Ascending aorta (tissue), 2 donors: ENCODE data around the gene RASA4. TPM values are rescaled to one million over a fixed set of nuclear protein-coding genes. Genes with fewer than 3 reads are reported as not detected.
"Not testable (repeated sequence)": the region's sequence is repeated elsewhere in the genome, so short reads cannot be mapped to it uniquely, and the experiment has no call there.

Experiments used
- DNase-seq, 2 donors: peaks; one replicate each; pipeline ENCODE4 v3.0.0-alpha.2; 2019; ENCODE audit warnings: low spot score in 2 of 2
- H3K27ac ChIP-seq, 2 donors: fragments of 200-600 bp; sonication (generic); one replicate each; pipeline ENCODE4 v1.5.1; 2016 to 2017; ENCODE audit warnings: mild to moderate bottlenecking in 1 of 2
- H3K27me3 ChIP-seq: fragments of 200-600 bp; sonication (generic); one replicate; pipeline ENCODE4 v1.5.1; 2017
- H3K36me3 ChIP-seq, 2 donors: fragments of 200-600 bp; sonication (generic); one replicate each; pipeline ENCODE4 v1.5.1; 2016
- H3K4me1 ChIP-seq, 2 donors: fragments of 200-600 bp; sonication (generic); one replicate each; pipeline ENCODE4 v1.5.1; 2016 to 2017; ENCODE audit warnings: mild to moderate bottlenecking in 1 of 2
- H3K4me3 ChIP-seq, 2 donors: fragments of 200-600 bp; sonication (generic); one replicate each; pipeline ENCODE4 v1.5.1; 2016 to 2017; ENCODE audit warnings: mild to moderate bottlenecking in 1 of 2
- H3K9me3 ChIP-seq, 2 donors: fragments of 200-600 bp; sonication (generic); one replicate each; pipeline ENCODE4 v1.5.1; 2016
- intact Hi-C: fragments of 100-400 bp; cut with DNase I; formaldehyde crosslinking; loops from one replicate; pipeline ENCODE4 v1.15.1; 2023
- total RNA-seq: library from RNA; depleted of rRNA; stranded (reverse); fragments of >200 nt; gene quantifications from one replicate; pipeline ENCODE4 v1.1.0, GENCODE V29; 2016

The RASA4 gene
- total RNA-seq, 1 donor from 2014 or later, result 815 TPM

DNA sequence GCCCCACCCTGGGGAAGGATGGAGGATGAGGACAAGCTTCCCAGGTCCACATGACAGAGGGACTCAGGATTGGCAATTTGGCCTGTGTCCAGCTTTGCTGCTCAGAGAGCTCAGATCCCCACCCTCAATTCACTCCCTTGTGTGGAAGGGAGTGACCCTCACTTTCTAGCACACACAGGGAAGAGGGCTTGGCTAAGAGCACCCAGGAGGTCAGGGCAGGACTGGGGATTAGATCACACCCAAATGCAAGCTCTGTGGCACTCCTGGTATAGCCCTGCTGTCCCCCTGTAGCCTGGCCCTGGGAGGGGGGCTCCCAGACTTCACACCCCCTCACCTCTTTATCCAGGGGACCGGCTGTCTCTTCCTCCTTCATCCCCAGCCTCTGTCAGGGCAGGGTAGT lies 72.2 kb downstream of the RASA4 start:
- H3K9me3 ChIP-seq, H3K4me3 ChIP-seq, H3K36me3 ChIP-seq, H3K4me1 ChIP-seq, intact Hi-C loops, H3K27me3 ChIP-seq, DNase-seq, H3K27ac ChIP-seq: not testable (repeated sequence)

DNA sequence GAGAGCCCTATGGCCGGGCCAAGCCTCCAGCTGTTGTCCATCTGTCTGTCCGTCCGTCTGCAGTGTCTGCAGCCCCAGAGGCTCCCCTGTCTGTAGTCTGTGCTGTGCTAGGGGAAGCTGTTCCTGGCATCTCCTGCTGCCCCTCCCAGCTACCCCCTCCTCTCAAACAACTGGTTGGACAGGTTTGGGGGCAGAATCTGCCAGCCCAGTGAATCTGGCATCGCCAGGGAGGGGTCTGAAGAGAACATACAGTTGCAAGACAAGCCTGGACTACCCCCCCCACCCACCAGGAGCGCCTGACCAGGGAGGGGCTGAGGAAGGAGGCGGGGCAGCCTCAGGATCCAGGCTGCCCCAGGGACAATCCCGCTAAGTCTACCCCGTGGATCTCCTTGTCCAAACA lies 73.0 kb downstream of the RASA4 start, which contains the start of gene UPK3BL2:
Gene UPK3BL2 (minus strand): TSS at position 101 of the 400 bp plus-strand sequence. CDS start 60 bp downstream, at position 41.
- DNase-seq, H3K27me3 ChIP-seq, H3K4me3 ChIP-seq, H3K36me3 ChIP-seq, H3K9me3 ChIP-seq, H3K4me1 ChIP-seq, intact Hi-C loops, H3K27ac ChIP-seq: not testable (repeated sequence)

DNA sequence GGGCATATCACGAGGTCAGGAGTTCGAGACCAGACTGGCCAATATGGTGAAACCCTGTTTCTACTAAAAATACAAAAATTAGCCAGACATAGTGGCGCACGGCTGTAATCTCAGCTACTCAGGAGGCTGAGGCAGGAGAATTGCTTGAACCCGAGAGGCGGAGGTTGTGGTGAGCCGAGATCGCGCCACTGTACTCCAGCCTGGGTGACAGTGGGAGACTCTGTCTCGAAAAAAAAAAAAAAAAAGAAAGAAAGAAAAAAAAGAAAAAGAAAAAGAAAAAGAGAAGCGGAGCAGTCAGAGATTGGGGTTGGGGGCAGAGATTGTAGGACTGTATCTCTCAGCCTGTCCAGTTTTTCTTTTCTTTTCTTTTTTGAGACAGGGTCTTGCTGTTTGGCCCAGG lies 73.8 kb downstream of the RASA4 start:
- H3K9me3 ChIP-seq, DNase-seq, intact Hi-C loops, H3K27ac ChIP-seq, H3K4me3 ChIP-seq, H3K36me3 ChIP-seq, H3K4me1 ChIP-seq, H3K27me3 ChIP-seq: not testable (repeated sequence)

DNA sequence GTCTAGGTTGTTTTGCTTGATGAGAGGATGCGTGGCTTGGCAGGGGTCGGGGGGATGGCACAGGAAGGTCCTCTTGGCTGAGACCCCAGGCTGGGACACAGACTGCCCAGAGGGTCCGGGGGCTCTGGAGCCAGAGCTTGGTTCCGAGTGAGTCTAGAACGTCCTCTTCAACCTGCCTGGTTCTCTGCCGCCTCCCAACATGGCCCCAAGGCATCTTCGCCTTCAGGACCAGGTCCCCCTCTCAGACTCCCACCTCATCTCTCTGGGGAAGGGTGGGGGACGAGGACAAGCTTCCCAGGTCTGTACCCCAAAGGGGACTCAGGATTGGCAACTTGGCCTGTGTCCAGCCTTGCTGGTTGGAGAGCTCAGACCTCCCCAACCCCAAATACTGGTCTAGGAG lies 74.5 kb downstream of the RASA4 start:
- H3K27ac ChIP-seq, H3K36me3 ChIP-seq, DNase-seq, intact Hi-C loops, H3K4me3 ChIP-seq, H3K27me3 ChIP-seq, H3K4me1 ChIP-seq, H3K9me3 ChIP-seq: not testable (repeated sequence)

DNA sequence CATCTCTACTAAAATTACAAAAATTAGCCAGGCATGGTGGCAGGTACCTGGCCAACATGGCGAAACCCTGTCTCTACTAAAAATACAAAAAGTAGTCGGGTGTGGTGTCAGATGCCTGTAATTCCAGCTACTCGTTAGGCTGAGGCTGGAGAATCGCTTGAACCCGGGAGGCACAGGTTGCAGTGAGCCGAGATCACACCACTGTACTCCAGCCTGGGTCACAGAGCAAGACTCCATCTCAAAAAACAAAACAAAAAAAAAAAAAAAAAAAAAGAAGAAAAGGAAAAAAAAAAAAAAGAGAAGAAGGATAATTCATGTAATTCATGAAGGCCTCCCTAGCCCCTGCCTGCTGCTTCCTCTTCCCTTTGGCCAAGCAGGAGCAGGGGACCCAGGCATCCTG lies 76.0 kb downstream of the RASA4 start:
- intact Hi-C loops, DNase-seq, H3K9me3 ChIP-seq, H3K4me3 ChIP-seq, H3K4me1 ChIP-seq, H3K27ac ChIP-seq, H3K27me3 ChIP-seq, H3K36me3 ChIP-seq: not testable (repeated sequence)

DNA sequence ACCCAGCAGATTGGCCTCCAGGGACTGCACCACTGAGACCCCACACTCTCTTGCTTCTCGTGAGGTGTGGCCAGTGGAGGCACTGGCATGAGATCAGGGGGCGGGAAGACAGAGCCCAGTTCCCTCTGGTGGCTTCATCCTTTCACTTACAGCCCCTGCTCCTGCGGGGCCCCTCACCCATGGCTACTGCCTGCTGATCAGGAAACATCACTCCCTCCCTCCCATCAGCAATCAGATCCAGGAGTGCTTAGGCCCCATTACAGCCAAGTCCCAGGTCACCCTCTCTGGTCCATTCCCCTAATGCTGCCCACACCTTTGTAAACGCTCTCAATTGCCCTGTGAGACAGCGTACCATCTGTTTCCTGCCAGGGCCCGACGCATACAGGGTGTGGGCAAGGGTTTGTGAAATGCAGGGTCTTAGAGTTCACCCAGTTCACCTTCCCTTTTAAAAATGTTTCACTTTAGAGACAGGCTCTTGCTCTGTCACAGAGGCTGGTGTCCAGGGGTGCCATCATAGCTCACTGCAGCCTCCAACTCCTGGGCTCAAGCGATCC lies 81.4 kb downstream of the RASA4 start:
- DNase-seq, intact Hi-C loops: not testable (repeated sequence)

DNA sequence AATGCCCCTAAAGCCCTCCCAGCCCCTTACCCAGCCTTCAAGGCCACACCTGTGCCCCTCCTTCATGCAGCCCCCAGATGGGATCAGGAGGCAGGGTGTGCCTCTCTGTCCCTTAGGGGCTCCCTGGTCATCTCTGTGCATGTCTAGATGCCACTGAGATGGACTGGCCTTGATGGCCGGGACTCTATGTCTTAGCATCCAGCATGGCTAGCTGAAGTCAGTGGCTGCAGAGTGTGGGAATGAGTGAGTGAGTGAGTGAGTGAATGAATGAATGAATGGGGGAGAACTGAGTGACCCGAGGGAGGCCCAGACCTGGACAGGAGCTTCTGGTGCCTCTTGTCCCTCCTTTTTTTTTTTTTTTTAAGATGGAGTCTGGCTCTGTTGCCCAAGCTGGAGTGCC lies 84.4 kb downstream of the RASA4 start:
- H3K27ac ChIP-seq, H3K4me1 ChIP-seq, H3K4me3 ChIP-seq, DNase-seq, H3K9me3 ChIP-seq, H3K36me3 ChIP-seq, H3K27me3 ChIP-seq, intact Hi-C loops: not testable (repeated sequence)

More for the DNA sequence above, 81.4 kb downstream of the RASA4 start:
- not testable (repeated sequence) for H3K4me1 ChIP-seq, H3K27me3 ChIP-seq, H3K27ac ChIP-seq, H3K4me3 ChIP-seq, H3K36me3 ChIP-seq, H3K9me3 ChIP-seq

DNA sequence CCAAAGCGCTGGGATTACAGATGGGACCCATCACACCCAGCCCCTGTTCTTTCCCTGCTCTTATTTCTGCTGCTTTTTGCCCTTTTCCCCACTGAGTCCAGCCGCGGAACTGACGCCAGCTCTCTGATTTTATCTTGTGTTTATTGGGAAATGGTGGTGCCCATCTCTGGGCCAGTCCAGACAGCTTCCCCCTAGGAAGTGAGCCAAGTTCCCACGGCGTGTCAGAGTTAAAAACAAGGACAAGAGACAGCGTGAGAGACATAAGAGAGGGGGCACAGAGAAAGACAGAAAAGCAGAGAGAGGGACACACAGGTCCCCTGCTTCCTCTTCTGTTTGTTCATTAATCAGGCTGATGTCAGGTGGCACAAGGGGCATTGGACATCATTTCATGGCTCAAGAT lies 85.0 kb downstream of the RASA4 start:
- H3K36me3 ChIP-seq, H3K27ac ChIP-seq, H3K27me3 ChIP-seq, H3K4me1 ChIP-seq, intact Hi-C loops, DNase-seq, H3K9me3 ChIP-seq, H3K4me3 ChIP-seq: not testable (repeated sequence)

DNA sequence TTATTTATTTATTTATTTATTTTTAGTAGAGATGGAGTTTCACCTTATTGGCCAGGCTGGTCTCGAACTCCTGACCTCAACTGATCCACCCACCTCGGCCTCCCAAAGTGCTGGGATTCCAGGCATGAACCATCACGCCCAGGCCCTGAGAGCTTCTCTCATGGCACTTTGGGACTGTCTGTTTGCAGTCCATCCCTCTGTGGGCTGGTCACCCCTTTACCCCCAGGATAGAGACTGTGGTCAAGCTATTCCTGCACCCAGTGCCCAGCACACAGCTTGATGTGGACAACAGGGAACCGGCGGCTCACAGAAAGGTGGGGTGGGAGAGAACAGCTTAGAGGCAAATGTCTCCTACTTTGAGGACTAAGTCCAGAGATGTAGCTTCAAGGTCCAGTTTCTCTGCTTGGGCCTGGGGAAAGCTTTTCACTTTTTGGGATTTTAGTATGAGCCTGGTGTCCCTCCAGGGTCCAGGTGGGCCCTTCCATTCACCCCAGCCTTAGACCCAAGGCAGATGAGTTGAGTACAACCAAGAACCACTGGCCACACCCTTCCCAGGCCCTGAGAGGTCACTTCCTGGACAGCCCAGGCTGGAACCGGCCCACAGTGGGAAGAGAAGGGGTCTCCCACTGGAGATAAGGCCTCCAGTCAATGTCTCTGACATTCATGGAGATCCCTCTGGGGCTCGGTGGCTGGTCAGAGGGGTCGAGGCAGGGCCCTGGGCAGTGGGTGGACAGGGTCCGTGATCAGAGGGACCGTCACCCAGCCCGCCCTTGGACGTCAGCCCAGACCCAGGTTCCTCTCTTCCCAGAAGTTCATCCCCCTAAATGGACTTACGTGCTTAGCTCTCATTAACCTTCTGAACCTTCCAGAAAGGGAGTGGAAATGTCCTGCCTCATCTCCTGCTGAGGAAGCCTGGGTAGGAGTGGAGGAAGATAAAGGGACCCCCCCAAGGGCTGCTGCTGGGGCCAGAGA lies 88.4 kb downstream of the RASA4 start:
- H3K4me1 ChIP-seq, H3K9me3 ChIP-seq, H3K4me3 ChIP-seq, H3K36me3 ChIP-seq, H3K27ac ChIP-seq, H3K27me3 ChIP-seq, intact Hi-C loops: not testable (repeated sequence)
- DNase-seq, result peak in 1 of 2 donors; percentile 19

DNA sequence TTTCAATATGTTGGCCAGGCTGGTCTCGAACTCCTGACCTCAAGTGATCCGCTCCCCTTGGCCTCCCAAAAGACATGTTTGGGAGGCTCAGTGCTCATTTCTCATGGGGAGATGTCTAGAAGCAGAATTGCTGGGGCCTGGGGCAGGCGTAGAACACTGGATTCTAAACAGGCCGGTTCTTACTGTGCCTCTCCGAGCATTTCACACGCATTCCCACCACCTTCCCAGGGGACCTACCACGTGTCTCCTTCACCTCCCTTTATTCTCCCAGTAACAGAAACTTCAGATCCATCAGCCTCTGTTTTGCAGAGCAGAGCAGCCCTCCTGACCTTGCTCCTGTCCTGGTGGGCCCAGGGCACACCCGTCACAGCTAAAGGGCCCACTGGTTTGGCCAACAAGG lies 89.4 kb downstream of the RASA4 start:
- intact Hi-C loops, H3K4me3 ChIP-seq, H3K9me3 ChIP-seq, H3K36me3 ChIP-seq, H3K27ac ChIP-seq, H3K4me1 ChIP-seq, DNase-seq, H3K27me3 ChIP-seq: not testable (repeated sequence)

DNA sequence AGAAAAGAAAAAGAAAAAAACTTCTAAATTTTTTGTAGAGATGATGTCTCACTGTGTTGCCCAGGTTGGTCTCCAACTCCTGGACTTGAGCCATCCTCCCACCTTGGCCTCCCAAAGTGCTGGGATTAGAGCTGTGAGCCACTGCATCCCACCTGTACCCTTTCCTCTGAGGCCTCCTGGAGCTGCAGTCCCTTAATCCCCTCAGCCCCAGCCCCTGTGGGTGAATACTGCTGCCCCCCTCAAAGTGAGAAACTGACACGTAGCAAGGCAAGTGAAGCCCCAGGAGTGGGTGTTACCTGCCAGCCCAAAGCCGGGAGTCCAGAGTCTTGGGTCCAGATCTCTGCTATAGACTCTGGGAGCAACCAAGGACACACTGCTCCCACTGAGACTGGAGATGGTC lies 91.8 kb downstream of the RASA4 start:
- intact Hi-C loops, H3K27me3 ChIP-seq, H3K9me3 ChIP-seq, H3K4me1 ChIP-seq, H3K4me3 ChIP-seq, H3K36me3 ChIP-seq, H3K27ac ChIP-seq: not testable (repeated sequence)
- peak in 1 of 2 donors; percentile 37 for DNase-seq

Other genes with a start within 250 kb of the RASA4 start
- 23.6 TPM for gene PRKRIP1, start 220.4 kb downstream of the RASA4 start, total RNA-seq
- 45.1 TPM for gene ORAI2, start 183.2 kb downstream of the RASA4 start, total RNA-seq
- 26.4 TPM for gene ALKBH4, start 151.9 kb downstream of the RASA4 start, total RNA-seq
- gene LRWD1, start 151.8 kb downstream of the RASA4 start, total RNA-seq, result 24.4 TPM
- 40.8 TPM for gene POLR2J, start 137.8 kb downstream of the RASA4 start, total RNA-seq
- gene RASA4B, start 99.0 kb downstream of the RASA4 start, total RNA-seq, result 143 TPM
- 43.5 TPM for gene UPK3BL2, start 73.1 kb downstream of the RASA4 start, total RNA-seq
- not detected for gene SPDYE2, start 65.5 kb downstream of the RASA4 start, total RNA-seq
- 1.5 TPM for gene POLR2J3, start 44.2 kb downstream of the RASA4 start, total RNA-seq
- gene UPK3BL1, start 26.0 kb upstream of the RASA4 start, total RNA-seq, result 28.5 TPM
- not detected for gene SPDYE2B, start 33.6 kb upstream of the RASA4 start, total RNA-seq
- not detected for gene POLR2J2, start 54.9 kb upstream of the RASA4 start, total RNA-seq
- 28.9 TPM for gene FAM185A, start 132.2 kb upstream of the RASA4 start, total RNA-seq